Stromal cell of bone marrow (primary cell): ENCODE measurements around the gene PKHD1.
"Not testable (repeated sequence)": the region's sequence is repeated elsewhere in the genome, so short reads cannot be mapped to it uniquely, and the experiment has no call there.

Source experiments
- DNase-seq: peaks from one replicate; pipeline ENCODE4 v3.0.0-alpha.2; 2012; ENCODE audit warnings: low read depth

The PKHD1 gene

DNA sequence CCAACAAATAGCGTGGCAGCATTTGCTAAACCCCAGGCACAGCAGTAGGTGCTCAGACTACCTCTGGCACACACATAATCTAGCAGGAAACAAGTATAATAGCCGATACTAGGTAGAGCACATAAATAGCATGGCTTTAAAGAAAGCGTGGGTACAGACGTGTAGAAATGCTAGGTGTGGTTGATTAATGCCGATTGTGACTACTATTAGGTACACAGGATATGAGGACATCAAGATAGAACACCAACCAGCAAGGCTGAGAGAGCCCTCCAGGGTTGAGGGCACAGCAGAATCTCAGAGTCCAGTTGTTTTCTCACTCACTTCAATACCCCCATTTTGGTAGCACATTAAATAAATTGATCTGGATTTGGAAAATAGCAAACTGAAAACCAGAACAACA is 100.5 kb downstream of the PKHD1 start:
- no peak for DNase-seq

DNA sequence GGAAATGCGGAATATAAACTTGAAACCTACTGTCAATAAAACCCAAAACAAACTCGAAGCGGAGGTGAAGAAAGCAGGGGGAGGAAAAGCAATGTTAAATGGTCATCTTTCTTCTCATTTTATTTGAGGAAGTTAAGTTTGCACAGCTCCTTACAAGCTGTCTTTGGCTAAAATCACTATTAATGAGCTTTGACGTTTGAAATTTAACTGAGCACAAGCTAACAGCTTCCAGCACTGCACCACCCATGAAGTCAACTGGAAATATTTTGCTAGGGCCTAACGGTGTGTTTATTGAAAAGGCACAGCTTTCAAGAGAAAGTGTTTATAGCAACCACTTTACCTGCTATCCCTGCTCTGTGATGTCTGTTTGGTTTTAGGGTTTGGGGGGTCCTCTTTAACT is 103.8 kb downstream of the PKHD1 start:
- DNase-seq, result no peak

DNA sequence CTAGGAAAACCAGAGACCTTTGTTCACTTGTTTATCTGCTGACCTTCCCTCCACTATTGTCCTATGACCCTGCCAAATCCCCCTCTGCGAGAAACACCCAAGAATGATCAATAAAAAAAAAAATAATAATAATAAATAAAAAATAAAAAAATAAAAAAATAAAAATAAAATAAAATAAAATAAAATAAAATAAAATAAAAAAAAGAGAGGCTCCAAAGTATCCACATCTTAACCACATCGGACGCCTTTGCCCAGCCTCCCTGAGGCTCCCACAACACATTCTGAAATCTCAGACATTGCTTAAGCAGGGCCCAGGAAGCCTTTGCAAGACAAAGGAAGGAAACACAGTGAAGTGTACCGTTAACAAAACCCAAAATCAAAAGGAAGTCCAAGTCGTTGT is 104.7 kb downstream of the PKHD1 start:
- DNase-seq, result not testable (repeated sequence)

DNA sequence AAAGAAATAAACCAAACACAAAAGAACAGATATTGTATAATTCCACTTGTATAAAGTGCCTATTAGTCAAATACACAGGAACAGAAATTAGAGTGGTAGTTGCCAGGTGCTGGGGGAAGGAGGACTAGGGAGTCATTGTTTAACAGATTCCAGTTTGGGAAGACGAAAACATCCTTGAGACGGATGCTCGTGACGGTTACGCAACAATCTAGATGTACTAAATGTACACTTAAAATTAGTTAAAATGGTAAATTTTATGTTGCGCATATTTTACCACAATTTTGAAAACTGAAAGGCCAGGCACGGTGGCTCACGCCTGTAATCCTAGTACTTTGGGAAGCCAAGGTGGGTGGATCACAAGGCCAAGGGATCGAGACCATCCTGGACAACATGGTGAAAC is 111.0 kb downstream of the PKHD1 start:
- DNase-seq, result no peak

DNA sequence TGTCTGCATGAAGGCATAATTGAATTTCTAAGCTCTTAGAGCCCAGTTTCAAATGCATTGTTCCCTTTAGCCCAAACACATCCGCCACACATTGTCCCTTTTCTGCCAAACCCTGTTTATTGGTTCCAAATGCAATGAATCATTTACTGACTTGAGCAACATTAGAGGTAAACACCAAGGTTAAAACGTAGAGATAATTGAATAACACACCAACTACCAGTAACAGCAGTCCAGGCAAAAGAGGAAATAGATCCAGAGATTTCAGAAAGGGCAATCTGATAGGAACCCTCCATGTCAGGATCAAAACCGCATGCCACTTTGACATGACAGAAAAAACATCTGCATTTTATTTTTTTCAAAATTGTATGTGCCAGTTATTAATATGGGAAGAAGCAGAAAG is 114.8 kb downstream of the PKHD1 start:
- DNase-seq, result no peak

DNA sequence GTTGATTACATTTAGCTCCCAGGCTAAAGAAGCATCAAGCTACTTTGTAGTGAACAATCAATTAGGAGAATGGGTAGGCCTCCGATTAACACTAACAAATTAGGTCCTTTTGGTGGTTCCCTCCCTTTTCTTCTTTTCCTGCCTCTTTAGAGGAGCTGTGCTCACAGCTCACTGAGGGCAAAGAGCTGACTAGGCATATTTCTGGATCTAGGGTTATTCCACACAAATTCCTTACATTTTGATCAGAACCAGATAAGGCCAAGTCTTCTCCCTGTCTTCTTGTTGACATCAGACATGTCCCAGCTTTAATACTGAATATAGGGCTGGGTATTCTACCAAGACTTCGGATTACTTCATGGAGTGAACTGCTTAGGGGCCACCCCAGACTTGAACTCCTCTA is 119.1 kb downstream of the PKHD1 start:
- DNase-seq, result no peak

DNA sequence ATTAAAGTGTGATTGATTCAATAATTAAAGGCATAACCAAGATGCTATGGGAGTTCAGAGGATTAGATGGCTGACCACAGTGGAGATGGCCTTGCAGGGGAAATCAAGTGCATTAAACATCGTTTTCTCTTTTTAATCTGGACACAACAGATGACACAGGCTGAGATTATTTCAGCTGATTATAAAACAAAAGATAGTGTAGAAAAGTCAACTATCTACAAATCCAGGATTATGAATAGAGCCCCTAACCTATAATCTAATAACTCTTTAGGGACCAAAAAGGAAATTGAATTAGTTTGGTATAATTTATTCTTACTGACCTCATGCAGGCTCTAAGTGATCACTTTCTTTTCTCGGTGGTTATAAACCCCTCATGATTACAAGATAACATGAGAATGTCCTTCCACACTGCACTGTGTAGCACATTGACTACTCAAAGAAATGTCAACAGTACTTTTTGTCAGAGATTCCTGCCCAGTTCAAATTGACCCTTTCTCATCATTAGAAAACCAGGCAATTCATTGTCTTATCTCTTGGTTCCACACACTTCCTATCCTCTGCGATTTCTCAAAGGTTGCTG is 122.1 kb downstream of the PKHD1 start:
- DNase-seq, result no peak

DNA sequence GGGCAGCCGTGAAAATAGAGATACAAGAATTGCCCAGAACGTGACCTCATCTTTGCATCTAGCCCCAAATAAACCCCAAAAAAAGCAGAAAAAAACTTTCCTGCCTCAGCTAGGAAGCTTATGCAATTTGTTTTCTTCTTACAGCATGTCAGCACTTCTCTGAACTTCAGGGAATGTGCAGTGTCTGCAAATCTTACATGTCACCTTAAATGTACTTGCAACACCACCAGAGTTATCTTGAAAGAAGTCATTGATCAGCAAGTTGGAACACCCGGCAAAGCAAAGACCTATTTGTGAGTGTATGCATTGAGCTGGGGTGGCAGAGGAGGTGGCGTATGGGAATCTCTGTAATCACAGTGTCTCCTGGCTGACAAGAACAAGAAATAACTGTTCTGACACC is 123.4 kb downstream of the PKHD1 start:
- no peak for DNase-seq

DNA sequence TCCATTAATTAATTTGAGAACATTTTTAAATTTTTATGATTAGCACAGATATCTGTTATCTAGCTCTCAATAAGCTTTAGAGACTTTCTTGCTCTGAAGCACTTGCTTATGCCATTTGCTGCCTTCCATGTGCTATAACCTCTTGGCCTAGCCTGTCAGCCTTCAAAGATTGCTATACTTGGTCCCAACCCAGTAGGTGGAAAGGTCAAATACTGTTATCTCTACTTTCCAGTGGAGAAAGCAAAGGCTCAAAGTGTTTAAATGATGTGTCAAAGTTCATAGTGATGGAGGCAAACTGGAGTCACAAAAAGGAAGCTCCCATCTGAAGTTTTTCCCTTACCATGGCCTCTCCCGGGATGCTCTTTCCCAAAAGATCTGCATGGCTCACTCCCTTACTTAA is 125.1 kb downstream of the PKHD1 start:
- no peak for DNase-seq

DNA sequence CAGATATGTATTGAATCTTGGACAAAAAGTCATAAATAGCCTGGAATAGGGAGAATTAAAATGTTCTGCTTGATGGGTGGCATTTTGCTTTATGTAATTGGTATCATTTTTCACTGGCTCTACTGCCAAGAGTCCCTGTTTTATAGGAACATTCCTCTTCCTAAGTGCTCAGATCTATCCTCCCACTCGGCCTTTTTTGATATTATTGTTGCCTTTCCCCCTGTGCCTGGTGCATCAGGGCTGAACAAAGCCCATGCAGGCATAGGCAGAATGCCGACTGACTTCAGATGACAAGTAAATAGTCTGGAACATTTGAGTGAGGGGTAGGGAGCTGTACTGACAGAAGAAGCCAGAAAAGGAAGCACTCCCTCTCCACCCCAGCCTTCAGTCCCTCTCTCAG is 127.0 kb downstream of the PKHD1 start:
- DNase-seq, result no peak

DNA sequence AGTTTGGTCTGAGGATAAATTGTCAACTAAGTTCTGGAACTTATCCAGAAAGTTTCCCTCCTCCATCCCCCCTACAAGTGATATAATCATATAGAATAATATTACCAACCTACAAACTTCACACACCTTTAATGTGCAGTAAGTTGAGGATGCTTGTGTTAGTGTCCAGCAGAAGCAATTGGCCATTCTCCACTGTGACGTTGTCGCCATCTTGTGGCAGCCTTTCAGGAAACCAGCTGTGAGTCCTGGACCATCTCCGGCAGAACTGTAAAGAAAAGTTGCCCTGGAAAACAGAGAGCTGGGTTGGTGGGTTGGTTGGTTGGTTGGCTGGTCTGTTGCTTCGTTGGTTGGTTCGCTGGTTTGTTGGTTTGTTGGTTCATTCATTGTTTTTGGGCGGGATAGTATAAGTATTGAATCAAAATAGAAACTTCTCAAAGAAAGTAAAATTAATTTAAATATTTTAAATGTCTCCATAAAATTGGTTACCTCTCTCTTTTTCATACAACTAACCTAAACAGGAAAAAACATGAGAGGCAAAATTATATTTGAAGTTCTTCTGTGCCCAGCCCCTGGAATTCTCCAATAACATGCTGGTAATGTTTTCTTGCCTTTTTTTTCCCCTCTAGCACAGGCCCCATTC is 127.5 kb downstream of the PKHD1 start:
- peak; percentile 20 for DNase-seq

DNA sequence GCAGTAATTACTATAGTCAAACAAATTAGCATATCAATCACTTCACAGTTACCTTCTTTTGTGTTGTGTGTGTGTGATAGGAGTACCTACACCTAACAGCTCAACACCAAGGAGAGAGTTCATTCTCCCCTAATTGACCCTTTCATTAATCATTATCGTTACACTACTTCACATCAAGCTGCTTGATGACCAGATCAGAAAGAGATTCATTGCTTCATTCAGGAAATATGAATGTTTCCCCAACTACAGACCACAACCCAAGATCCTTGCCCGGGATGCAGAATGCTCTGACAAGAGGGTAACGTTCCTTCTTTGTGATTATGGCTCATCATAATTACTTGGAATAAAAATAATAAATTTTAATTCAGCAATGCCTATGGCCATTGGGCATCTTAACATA is 132.7 kb downstream of the PKHD1 start:
- DNase-seq, result no peak

DNA sequence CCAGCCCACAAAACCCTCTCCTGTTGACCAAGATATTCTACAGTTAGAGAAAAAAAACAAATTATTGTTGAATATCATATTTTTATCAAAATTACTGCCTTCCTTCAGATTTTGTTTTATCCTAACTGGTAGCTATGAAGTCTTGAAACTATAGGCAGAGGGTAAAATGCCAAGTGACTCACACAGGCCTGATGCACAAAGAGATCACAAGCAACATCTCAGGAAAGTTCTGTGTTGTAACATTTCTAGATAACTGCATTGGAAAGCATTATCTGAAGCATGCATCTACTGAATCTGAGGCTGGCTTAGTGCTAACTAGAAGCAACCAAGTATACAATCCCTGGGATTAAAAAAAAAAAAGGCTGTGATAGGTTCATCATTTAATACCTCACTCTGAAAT is 134.2 kb downstream of the PKHD1 start:
- DNase-seq, result no peak

DNA sequence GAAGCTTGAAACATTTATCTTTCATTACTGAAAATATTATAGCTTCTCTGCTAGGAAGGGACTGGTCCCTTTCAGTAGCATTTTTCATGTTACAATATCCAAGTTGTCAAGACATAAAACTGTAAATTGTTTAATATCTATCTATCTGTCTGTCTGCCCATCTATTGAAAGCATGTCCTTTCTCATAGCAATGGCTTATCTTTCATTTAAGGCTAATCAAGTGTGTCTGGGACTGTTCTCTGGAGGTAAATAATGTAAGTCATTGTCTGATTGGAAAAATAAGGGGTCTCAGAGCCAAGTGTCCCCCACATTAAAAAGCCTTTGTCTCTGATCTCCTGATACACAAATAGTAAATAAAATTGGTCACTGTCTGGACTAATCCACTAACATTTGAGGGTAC is 135.5 kb downstream of the PKHD1 start:
- no peak for DNase-seq

DNA sequence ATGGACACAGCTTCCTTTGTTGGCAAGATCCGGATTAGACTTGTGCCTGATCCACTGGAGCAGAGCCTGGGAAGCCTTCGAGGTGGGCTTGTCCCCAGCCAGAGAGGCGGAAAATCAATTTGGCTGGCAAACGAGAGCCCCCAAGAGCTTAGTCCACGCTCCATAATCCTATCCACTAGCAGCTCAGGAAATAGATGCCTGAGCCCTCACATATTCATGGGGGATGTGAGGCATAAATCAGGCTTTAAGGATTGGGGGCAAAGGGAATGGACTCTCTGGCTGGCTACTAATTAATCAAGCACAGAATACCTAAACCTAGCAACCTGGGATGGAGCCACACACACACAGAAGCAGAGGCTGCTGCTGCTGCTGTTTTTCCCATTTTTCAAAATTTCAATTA is 137.9 kb downstream of the PKHD1 start:
- no peak for DNase-seq

DNA sequence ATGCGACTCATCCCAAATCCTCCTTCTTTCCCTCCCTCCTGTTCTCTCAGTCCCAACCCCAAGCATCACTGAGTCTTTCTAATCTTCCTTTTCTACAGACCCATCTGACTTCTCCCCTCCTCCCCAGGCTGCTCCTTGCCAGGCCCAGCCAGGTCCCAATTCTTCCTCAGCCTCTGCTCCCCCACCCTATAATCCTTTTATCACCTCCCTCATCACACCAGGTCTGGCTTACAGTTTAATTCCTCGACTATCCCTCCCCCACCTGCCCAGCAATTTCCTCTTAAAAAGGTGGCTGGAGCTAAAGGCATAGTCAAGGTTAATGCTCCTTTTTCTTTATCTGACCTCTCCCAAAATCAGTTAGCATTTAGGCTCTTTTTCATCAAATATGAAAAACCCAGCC is 147.7 kb downstream of the PKHD1 start:
- not testable (repeated sequence) for DNase-seq

DNA sequence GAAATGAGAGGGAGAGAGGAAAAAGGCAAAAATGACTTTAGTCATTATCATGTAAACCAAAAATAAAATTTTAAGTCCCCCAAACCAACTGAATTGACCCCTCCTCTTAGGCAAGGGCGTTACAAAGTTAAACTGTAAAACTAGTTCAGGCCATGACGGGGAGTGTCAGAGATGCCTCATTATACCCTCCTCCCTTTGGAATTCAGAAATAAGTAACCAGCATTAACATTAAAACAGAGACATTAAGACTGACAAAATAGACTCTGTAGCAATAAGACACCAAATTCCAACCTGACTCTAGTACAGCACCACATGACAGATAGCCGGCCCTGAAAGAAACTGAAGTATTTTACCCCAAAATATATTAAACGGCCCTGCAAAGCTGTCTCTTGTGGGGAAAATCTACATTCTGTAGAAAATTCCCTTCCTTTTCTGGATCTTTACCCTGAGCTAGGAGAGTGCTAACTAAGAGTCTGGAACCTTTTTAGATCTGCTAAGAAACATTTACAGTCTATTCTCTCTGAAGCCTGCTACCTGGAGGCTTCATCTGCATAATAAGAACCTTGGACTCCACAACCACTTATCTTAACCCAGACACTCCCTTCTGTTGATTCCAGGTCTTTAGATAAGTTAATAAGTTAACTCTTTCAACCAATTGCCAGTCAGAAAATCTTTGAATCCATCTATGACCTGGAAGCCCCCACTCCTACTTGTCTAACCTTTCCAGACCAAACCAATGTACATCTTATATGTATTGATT is 150.7 kb downstream of the PKHD1 start:
- no peak for DNase-seq

DNA sequence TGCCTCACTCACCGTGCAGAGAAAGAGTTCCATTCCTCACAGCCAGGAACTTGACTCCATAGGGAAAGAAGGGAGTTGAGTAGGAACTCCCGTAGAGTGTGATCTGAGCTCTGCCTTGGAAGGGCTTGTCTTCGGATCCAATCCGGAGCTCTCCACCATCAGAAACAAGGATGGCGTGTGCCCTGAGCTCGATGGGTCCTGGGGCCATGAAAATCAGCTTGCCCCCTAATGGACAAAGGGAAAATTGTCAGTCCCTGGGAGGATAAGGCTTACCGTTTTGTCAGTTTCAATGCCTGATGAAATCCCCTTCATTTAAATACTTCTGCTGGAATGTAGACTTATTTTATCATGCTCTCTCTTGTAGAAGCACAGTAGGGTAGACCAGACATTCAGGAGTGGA is 153.3 kb downstream of the PKHD1 start:
- no peak for DNase-seq

DNA sequence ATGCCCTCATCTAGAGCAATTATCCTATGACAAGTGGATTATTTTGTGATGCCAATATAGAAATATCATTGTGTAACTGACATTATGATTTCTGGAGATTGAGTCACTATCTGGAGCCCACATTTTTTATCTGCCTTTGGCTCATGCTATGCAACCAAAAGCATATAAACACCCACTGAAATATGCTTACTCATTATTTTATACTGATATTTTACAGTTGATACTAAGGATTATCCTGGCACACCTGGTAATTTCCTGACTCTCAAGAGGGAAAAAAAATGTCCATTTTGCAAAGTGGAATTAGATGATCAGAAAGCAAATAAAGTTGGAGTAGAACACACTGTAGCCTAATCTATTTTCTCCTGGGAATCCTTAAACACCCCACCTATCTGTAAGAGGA is 154.5 kb downstream of the PKHD1 start:
- DNase-seq, result no peak

DNA sequence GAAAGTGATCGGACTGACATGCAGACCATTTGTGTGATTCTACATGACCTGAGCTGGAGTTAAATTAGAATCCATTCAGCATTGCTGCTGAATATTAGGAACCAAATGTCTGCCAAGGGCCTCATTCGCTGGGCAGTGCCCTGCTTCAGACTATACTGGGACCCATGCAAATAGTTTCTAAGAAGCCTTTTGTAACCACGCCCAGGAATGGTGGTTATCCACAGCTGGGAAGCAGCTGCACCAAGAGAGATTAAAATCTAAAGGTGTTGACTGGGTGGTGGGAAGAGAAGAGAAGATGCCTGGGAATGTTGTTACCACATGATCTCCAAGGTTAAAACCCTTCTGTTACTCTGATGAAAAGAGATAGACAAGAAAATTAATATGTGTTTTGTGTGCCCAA is 156.8 kb downstream of the PKHD1 start:
- DNase-seq, result no peak

DNA sequence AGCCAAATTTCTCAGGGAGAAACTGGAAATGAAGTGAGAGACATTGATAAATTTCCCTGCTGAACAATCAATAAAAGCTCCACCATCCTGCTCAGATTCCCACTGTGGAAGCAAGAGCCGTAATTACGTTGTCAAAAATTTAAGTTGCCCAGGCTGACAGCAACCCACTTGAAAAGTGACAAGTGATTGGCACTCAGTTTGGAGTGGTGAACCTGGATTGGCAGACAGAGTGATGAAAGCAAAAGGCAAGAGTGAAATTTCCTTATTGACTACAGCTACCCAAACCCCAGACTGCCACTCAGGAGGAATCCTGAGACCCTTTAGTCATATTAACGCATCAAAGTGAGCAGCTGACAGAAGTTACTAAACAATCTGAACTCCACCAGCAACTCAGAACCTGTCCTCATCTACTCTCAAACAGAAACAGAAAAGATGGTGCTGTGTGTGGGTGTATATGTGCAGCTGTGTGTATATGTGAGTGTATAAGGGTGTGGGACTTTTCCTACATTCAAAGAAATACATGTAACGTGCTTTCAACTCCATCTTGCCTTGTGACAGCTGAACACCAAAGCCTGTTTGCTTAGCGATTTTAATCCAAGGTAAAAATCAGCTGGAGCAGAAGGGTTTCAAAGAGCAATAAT is 157.4 kb downstream of the PKHD1 start:
- DNase-seq, result no peak

DNA sequence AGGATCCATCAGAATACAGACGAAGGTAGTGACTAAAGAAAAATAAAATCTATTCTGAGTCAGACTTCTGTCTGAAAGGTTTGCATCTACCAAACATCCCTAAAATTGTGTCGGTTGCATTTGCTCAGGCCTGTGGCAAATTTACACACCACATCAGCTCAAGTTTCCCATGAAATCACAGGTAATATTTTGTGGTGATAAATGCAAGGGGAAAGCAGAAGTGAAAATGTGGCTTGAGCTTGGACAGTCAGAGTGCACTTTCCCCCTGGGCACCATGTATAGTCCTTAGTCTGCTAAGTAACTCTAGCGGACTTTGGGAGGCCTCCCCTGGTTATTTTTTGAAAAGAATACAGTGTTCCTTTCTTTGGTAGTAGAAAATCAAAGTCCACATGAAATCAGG is 159.1 kb downstream of the PKHD1 start:
- no peak for DNase-seq

DNA sequence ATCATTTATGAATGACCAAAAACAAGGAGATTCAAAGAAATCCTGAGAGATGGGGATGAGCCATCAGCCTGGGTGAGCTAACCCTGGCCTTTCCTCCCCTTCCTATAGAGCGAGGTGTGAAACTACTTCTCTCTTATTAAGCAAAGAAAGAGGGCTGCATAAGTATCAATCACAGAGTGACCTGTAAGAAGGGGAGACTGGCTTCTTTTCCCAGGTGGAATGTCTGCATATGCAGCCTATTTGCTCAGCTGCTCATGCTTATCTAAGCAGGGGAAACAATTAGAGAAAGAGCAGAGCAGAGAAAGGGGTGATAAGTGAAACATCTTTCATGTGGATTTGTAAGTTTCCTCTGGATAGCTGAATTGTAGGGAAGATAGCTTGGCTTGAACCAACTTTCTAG is 160.0 kb downstream of the PKHD1 start:
- no peak for DNase-seq
